ENCODE results near the gene CCNT1.
"Not testable (repeated sequence)": the region's sequence is repeated elsewhere in the genome, so short reads cannot be mapped to it uniquely, and the experiment has no call there.

The CCNT1 gene

DNA sequence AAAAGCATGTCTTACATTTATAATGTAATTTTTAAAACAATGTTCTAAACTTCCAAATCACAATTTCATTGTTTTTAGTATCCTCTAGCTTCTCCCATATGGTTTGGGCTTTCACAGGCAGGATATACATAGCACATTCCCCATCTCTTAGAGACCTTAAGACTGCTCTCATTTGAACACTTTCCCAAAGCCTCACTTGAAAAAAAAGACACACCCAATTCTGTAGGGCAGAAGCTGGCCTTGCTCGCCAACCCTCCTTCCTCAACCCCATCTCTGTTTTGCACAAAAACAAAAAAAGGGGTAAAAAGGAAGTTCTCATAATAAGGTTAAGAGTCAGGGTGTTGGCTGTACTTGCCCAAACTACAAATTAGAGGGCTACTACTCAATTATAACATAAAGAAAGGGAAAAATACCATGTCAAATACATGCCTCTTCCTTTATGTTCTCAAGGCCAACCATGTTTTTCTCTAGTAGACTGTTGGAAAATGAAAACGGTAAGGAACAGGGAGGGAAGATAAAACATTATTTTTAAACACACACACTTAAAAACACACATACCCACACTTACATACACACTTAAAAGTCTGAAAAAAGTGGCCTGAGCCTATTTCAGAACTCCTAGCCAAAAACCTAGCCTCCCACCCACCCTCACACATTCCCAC lies 24.6 kb downstream of the CCNT1 start:
- no peak for DNase-seq (ENCODE audit: low read depth in 2 of 2)

DNA sequence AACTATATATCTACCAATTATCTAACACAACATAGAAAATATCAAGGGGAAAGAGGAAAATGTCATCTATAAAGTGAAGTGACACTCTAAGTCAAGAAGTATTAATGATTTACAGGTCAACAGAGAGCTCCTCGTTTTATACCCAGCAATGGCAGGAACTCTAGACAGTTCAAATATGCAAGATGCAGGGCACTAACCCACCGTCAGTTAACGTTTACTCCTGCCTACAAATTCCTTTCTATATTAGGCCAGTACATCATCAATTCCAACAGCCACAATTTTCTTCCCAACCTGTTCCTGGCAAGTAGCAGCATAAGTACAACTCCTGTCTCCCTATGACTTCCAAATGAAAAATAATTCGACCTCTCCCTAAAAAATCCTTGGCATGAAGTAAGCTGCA lies 25.5 kb downstream of the CCNT1 start:
- DNase-seq (ENCODE audit: low read depth in 2 of 2): no peak

DNA sequence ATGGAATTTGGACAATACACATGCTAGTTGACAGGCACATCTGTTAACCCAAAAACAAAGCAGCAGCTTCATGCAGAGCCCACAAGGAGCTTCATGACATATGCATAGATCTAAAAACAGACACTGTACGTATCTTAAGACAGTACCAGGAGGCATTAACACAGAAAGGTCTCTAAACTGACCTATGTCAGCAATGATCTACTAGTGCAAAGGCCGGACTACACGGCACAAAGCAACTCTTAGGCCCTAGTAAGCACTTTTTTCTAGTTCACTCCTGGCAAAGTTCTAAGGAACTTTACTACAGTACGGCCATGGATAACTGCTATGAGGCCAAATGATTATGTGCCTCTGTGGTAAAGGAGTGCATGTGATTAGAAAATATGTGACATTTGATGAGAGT lies 26.1 kb downstream of the CCNT1 start:
- DNase-seq (ENCODE audit: low read depth in 2 of 2): no peak

DNA sequence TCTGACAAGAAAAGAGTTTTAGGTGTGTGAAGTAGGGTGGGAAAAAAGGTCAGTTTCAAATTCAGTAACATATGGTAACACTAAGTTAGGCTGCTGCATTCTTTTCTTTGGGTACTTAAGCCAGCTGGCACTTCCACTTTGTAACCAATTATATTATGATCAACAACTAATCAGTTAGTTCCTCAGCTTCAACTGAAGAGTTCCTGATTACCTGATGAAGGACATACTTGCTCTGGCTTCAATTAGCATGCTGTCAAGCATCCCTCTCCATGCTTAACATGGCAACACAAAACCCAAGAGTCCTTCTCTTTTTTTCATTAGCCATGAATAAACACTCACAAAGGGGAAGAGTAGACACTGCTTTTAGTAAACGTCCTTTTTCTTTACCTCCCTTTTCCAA lies 27.7 kb downstream of the CCNT1 start:
- no peak for DNase-seq (ENCODE audit: low read depth in 2 of 2)

DNA sequence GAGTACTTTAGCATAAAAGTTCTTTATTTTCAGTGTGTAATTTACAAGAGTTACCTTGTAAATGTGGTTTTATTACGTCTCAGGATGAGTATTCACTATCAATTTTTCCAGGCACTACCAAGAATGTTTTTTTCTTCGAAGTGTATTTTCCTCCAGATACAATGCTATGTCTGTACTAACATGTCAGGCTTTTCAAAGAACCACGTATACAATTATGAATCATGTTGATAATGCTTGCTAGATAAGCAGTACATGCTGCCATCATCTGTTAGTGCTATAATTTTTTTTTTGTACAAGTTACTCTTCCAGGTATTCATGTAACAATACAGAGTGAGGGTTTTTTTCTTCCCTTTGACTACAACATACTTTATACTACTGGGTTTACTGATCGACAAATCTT lies 28.9 kb downstream of the CCNT1 start:
- DNase-seq (ENCODE audit: low read depth in 2 of 2): no peak

DNA sequence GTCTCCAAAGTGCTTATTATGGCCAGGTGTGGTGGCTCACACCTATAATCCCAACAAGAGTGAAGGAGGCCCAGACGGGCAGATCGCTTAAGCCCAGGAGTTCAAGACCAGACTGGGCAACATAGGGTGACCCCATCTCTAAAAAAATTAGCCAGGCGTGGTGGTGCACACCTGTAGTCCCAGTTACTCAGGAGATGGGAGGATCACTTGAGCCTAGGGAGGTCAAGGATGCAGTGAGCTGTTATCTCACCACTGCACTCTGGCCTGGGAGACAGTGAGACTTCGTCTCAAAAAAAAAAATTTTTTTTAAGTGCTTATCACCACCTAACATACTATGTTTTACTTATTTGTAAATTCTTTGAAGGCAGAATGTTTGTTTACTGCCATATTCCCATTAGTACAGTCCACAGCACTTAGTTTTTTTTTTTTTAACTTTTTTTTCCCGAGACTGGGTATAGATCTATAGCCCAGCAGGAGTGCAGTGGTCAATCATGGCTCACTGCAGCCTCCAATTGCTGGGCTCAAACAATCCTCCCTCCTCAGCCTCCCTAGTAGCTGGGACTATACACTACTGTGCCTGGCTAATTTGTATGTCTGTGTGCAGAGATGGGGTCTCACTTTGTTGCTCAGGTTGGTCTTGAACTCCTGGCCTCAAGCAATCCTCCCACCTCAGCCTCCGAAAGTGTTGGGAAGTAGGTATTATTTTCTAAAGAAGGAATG lies 29.7 kb downstream of the CCNT1 start:
- DNase-seq (ENCODE audit: low read depth in 2 of 2): no peak

DNA sequence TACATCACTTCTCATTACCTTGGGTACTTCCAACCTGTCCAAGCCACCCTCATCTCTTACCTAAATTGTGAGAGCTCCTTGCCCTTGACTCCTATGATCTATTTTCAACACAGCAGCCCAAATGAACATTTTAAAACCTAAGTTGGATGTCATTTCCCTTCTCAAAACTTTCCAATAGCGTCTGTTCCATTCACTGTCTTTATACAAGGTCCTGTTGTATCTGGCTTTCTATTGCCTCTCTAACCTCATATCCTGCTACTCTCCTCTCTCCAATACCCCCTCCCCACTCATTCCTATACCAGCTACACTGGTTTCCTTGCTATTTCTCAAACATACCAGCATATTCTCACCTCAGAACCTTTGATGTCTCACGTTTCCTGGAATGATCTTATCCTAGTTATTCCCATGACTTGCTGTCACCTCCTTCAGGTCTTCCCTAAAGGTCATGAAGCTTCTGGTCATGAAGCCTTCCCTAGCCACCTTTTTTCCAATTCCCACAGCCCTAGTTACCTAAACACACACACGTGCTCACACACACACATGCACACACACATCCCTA lies 30.4 kb downstream of the CCNT1 start:
- no peak for DNase-seq (ENCODE audit: low read depth in 2 of 2)

DNA sequence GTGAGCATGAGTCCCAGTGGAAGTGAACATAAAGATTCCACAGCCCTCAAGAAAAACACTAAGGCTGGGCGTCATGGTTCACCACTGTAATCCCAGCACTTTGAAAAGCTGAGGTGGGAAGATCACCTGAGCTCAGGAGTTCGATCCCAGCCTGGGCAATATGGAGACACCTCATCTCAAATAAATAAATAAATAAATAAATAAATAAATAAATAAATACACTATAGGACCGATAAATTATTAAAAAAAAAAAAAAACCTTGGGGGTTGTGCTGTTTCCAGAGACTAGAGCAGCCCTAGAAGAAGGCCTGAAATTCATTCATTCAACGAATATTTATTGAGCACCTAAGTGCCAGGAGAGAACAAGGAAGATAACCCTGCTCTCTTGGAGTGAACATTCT lies 33.0 kb downstream of the CCNT1 start:
- no peak for DNase-seq (ENCODE audit: low read depth in 2 of 2)

DNA sequence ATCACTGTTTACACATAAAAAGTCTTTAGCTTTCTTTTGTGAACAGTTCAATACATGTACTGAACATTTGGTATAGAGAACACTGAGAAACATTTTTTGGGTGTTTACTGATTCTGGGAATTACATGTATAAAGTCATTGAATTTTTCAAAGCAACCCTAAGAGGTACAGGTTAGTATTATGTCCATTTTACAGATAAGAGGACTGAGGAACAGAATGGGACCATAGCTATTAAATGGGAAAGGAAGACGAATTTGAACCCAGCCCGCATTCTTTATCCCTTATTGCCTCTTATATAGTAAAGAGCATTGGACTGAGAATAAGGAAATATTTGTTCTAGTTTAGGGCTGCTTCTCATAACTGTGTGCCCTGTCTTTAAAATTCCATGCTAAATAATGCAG lies 33.6 kb downstream of the CCNT1 start:
- DNase-seq (ENCODE audit: low read depth in 2 of 2): no peak

DNA sequence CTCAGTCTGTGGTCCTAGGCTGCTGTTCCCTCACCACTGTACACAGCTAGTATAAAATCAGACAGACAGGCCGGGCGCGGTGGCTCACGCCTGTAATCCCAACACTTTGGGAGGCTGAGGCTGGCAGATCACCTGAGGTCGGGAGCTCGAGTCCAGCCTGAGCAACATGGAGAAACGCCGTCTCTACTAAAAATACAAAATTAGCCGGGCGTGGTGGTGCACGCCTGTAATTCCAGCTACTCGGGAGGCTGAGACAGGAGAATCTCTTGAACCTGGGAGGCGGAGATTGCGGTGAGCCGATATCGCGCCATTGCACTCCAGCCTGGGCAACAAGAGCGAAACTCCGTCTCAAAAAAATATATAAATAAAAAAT lies 34.0 kb downstream of the CCNT1 start:
- DNase-seq (ENCODE audit: low read depth in 2 of 2): not testable (repeated sequence)

DNA sequence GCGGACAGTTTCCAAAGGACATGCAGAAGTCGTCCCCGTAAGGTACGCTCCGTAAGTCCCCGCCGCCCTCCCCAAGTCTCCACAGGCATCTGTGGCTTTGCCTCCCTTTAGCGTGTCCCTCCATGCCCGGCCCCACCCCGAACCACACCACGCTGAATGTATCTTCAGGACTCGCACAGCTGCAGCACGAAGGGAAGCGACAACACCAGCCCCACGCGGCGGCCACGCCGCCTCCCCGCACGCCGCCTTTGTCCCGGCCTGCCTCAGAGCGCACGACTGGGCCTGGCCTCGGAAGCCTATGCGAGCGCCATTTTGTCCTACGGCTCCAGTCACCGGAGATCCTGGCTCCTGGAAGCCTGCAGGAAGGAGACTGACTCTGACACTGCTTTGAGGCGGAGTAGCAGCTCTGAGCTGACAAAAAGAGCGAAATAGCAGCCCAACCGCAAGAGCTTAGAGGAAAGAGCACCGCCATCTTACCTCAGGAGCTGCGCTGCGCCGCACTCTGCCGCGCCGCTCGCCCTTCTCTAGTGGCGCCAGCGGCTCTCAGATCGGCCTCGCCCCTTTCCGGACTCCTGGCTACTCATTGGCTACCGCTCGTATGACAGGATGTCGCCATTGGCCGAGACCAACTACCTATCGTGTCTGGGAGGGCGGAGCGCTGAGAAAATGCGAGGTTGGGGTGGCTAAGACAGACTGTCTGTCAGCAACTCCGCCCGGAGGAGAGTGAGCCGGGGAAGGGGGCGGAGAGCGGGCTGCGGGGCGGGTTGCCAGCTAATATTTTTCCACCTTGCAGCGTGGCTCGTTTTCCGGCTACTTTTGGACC lies 34.6 kb downstream of the CCNT1 start, which contains the start of gene KANSL2:
Gene KANSL2 (minus strand): TSS at position 529 of the 823 bp plus-strand sequence. CDS start 606 bp downstream, outside the sequence.
- peak; percentile 97 for DNase-seq (ENCODE audit: low read depth in 2 of 2)

DNA sequence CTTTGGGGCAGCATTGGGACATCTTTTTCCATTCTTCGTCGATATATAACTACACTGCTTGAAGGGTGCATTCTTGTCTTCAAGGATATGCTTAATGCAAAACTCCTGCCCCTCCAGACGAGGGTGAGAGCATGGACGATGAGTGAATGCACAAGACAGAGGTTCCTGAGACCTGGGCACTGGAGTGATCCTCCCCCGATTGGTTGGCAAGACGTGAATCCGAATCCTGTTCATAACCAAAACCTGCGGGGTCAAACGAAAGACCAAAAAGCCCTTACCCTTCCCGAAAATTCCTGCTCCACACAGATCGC lies 35.2 kb downstream of the CCNT1 start:
- no peak for DNase-seq (ENCODE audit: low read depth in 2 of 2)

DNA sequence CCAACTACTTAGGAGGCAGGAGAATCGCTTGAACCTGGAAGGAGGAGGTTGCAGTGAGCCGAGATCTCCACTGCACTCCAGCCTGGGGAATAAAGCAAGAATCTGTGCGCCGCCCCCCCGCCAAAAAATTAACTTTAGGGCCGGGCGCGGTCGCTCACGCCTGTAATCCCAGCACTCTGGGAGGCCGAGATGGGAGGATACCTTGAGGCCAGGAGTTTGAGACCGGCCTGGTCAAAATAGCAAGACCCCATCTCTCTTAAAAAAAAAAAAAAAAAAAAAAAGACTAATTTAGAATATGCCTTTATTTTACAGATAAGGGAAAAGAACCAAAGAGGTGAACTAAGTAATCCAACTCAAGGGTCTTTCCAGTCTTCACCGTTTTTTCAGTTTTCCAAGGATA lies 35.6 kb downstream of the CCNT1 start:
- no peak for DNase-seq (ENCODE audit: low read depth in 2 of 2)

DNA sequence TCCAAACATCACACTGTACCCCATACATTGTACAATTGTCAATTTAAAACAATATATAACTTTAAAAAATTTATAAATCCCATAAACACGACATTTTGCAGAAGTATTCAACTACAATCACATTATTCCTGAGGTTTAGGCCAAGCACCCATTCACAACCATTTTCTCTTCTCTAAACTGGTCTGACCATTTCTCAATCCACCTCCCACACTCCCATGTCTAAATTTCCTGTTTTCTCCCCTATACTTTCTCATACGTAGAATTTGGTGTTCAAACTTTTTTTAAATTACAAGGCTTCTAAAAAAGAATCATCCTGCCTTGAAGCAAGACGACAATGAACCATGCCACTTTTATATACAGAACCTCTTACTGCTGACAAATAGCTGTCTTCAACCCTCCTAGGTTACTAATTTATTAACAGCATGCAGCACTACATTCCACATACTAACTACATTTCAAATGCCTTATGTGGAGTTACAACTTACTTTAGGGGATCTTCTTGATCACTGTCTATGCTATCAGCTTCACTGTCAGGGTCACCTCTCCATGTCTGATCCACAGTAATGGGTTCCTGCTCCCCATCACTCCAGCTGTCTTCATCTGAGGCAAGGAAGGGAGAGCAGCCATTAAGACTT lies 37.8 kb downstream of the CCNT1 start:
- no peak for DNase-seq (ENCODE audit: low read depth in 2 of 2)

DNA sequence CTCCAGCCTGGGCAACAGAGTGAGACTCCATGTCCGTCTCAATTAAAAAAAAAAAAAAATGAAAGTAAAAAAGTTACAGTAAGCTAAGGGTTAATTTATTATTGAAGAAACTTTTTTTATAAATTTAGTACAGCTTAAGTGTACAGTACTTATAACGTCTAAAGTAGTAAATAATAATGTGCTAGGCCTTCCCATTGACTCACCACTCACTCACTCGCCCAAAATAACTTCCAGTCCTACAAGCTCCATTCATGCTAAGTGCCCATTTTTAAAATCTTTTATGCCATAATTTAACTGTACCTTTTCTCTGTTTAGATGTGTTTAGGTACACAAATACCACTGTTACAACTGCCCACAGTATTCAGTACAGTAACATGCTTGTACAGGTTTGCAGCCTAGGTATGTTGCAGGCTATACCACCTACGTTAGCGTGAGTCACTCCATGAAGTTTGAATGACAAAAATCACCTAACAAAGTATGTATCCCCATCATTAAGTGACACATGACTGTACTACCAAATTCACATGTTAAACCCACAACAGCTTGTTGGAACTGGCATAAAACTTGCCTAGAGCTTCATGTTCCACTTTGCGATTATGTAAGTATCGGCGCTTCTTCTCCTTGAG lies 45.2 kb downstream of the CCNT1 start:
- no peak for DNase-seq (ENCODE audit: low read depth in 2 of 2)

DNA sequence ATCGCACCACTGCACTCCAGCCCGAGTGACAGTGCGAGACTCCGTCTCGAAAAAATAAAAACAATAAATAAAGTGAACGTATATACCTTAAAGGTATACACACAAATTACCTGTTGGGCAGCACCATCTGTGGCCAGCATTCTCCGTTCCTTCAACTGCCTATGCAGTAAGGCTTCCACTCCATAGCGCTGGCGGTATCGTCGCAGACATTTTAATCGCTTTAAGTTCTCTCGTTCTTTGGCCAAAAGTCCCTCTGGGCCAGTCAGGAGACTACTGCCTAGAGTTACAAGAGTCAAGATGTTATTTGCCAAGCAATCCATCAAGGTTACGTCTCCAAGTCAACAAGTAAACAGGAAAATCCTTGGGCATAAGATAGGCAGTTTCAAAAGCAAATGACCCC lies 47.5 kb downstream of the CCNT1 start:
- DNase-seq (ENCODE audit: low read depth in 2 of 2): no peak

DNA sequence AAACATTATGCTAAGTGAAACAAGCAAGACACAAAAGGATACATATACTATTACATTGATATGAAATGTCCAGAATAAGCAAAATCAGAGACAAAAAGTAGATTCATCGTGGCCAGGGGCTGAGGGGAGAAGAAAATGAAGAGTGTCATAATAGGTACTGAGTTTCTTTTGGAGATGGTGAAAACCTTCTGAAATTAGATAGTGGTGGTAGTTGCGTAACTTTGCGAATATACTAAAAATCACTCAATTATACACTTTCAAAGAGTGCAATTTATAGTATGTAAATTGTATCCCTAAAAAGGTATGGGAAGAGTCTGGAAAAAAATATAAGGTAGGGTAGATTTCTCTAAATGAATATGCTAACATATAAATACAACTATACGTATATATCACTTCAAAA lies 56.6 kb downstream of the CCNT1 start:
- no peak for DNase-seq (ENCODE audit: low read depth in 2 of 2)

DNA sequence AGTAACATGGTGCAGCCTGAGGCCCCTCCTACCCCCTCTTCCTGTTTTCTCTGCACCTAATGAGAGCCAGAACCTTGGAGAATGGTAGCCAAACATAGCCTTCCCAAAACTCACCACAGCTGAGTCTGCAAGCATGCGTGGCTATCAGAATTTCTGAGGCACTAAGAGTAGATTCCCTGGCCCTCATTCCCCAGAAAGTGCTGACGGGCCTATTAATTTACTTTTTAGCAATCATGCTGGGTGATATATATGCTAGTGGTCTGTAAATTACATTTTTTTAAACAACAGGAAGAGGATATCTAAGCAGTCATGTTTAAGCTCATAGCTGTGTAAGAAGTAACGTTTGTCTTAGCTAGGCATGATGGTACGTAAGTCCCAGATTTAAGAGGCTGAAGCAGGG lies 64.8 kb downstream of the CCNT1 start:
- peak; percentile 13 to 23 for DNase-seq (ENCODE audit: low read depth in 2 of 2)

DNA sequence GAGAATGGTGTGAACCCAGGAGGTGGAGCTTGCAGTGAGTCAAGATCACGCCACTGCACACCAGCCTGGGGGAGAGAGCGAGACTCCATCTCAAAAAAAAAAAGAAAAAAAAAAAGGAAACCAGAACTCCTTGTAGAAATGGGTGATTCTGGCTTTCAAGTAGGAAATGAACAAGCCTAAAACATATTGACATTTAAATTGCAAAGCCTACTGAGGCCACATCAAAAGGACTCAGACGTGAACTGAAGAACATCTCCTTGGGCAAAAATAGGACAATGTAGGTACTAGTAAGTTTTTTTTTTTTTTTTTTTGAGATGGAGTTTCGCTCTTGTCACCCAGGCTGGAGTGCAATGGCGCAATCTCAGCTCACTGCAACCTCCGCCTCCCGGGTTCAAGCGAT lies 71.2 kb downstream of the CCNT1 start:
- DNase-seq (ENCODE audit: low read depth in 2 of 2): not testable (repeated sequence)

DNA sequence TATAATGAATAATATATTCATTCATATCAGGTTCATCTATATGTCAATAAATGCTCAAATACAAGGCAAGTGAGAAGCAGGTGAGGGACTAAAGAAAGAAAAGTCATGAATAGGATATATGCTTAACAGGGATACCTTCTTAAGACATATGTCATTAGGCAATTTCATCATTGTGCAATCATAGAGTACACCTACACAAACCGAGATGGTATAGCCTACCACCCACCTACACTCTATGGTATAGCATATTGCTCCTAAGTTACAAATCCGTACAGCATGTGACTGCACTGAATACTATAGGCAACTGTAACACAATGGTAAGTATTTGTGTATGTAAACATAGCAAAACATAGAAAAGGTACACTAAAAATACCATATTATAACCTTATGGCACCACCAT lies 73.5 kb downstream of the CCNT1 start:
- DNase-seq (ENCODE audit: low read depth in 2 of 2): no peak

DNA sequence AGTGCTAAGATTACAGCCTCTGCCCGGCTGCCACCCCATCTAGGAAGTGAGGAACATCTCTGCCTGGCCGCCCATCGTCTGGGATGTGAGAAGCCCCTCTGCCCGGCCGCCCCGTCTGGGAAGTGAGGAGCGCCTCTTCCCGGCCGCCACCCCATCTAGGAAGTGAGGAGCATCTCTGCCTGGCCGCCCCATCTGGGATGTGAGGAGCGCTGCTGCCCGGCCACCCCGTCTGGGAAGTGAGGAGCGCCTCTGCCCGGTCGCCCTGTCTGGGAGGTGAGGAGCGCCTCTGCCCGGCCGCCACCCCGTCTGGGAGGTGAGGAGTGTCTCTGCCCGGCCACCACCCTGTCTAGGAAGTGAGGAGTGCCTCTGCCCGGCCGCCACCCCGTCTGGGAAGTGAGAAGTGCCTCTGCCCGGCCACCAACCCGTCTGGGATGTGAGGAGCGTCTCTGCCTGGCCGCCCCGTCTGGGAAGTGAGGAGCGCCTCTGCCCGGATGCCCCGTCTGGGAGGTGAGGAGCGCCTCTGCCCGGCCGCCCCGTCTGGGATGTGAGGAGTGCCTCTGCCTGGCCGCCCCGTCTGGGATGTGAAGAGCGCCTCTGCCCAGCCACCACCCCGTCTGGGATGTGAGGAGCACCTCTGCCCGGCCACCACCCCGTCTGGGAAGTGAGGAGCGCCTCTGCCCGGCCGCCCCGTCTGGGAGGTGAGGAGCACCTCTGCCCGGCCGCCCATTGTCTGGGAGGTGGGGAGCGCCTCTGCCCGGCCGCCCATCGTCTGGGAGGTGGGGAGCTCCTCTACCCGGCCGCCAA lies 74.6 kb downstream of the CCNT1 start:
- DNase-seq (ENCODE audit: low read depth in 2 of 2): not testable (repeated sequence)

Data from fibroblast of skin of left quadriceps (primary cell).